ENCODE data around the gene RETREG1. TPM values are rescaled to one million over a fixed set of nuclear protein-coding genes. Genes with fewer than 3 reads are reported as not detected.
A peak's percentile ranks its signal among the peaks of the same experiment; 100 is the strongest.

Gene RETREG1
- total RNA-seq, 1 experiment from 2014 or later: not detected

DNA sequence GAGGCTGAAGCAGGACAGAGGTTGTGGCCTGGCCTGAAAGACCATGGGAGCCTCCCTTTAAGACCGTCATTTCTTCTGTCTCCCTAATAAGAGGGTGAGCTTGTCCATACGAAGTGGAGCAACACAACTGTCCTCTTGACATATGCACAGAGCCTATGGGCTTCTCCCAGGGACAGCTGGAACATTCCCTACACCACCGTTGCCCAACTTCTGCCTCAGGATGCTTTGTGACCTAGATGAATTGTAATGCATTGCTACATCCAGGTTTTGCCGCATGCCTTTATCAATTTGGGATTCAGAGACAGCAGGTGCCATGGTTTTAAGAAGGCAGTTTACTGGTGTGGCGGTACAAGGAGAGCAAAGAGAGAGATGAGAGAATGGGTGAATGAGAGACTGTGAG, 116.8 kb downstream of the RETREG1 start:
- Histone ChIP-seq H3K27ac (ENCODE audit: low read length) (no peak overlapping the region), H3K36me3 (ENCODE audit: insufficient read depth, low read length) (no peaks in the 10 kb centered on the region), H2AFZ (ENCODE audit: low read length) (no peak overlapping the region), H3K9me2 (replicated peaks; ENCODE audit: insufficient read depth, low read length) (no peaks in the 10 kb centered on the region), H3K9me3 (ENCODE audit: low read length) (no peaks in the 10 kb centered on the region), H3K79me2 (ENCODE audit: low read length) (no peaks in the 10 kb centered on the region), H3K4me2 (ENCODE audit: low read depth, low read length, poor library complexity, severe bottlenecking) (no peak overlapping the region), H3K4me3 (ENCODE audit: low read length) (no peak overlapping the region), H3K4me1 (ENCODE audit: low read length) (no peaks in the 10 kb centered on the region), H3K9ac (ENCODE audit: low read length) (no peak overlapping the region), H3K27me3 (ENCODE audit: low read length) (no peaks in the 10 kb centered on the region), H4K20me1 (ENCODE audit: insufficient read depth, low read depth, low read length) (no peaks in the 10 kb centered on the region)
- DNase-seq: no peak

DNA sequence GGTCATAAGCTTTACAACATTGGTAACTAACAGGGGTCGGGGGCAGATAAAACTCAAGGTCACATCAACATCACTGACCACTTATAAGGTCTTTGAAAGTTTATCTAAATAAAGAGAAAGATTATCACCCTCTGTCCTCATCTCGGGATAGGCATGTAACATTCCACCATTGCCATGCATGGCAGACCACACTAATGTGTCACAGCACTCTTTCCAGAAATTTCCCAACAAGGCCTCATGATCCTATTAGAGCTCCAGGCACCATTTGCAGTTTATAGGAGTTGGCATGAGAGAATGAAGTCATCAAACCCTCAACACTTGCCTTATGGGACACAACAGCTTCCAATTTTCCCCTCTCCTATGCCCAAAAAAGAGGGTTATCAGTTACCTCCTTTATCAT, 119.3 kb downstream of the RETREG1 start:
- Histone ChIP-seq H3K36me3 (ENCODE audit: insufficient read depth, low read length) (no peaks in the 10 kb centered on the region), H3K27me3 (ENCODE audit: low read length) (no peaks in the 10 kb centered on the region), H3K79me2 (ENCODE audit: low read length) (no peaks in the 10 kb centered on the region), H3K9me3 (ENCODE audit: low read length) (no peaks in the 10 kb centered on the region), H4K20me1 (ENCODE audit: insufficient read depth, low read depth, low read length) (no peaks in the 10 kb centered on the region), H3K4me3 (ENCODE audit: low read length) (no peak overlapping the region), H3K9me2 (replicated peaks; ENCODE audit: insufficient read depth, low read length) (no peaks in the 10 kb centered on the region), H3K4me1 (ENCODE audit: low read length) (no peaks in the 10 kb centered on the region), H3K4me2 (ENCODE audit: low read depth, low read length, poor library complexity, severe bottlenecking) (no peak overlapping the region), H2AFZ (ENCODE audit: low read length) (no peak overlapping the region), H3K27ac (ENCODE audit: low read length) (no peak overlapping the region), H3K9ac (ENCODE audit: low read length) (no peak overlapping the region)
- DNase-seq: no peak

GRCh38 chr5:16493261-16493660, 123.5 kb downstream of the RETREG1 start:
- H3K9me3 ChIP-seq (ENCODE audit: low read length): no peaks in the 10 kb centered on the region
- H3K36me3 ChIP-seq (ENCODE audit: insufficient read depth, low read length): no peaks in the 10 kb centered on the region
- H3K4me3 ChIP-seq (ENCODE audit: low read length): no peak overlapping the region
- no peak overlapping the region for H3K27ac ChIP-seq (ENCODE audit: low read length)
- no peaks in the 10 kb centered on the region for H3K9me2 ChIP-seq (replicated peaks; ENCODE audit: insufficient read depth, low read length)
- H2AFZ ChIP-seq (ENCODE audit: low read length): no peak overlapping the region
- no peak for DNase-seq
- no peaks in the 10 kb centered on the region for H3K4me1 ChIP-seq (ENCODE audit: low read length)
- H3K9ac ChIP-seq (ENCODE audit: low read length): no peak overlapping the region
- H4K20me1 ChIP-seq (ENCODE audit: insufficient read depth, low read depth, low read length): no peaks in the 10 kb centered on the region
- H3K79me2 ChIP-seq (ENCODE audit: low read length): no peaks in the 10 kb centered on the region
- H3K27me3 ChIP-seq (ENCODE audit: low read length): no peaks in the 10 kb centered on the region
- H3K4me2 ChIP-seq (ENCODE audit: low read depth, low read length, poor library complexity, severe bottlenecking): no peak overlapping the region

- Histone ChIP-seq H3K4me3 (ENCODE audit: low read length) (no peak overlapping the region), H3K9me2 (replicated peaks; ENCODE audit: insufficient read depth, low read length) (no peaks in the 10 kb centered on the region), H4K20me1 (ENCODE audit: insufficient read depth, low read depth, low read length) (no peaks in the 10 kb centered on the region), H2AFZ (ENCODE audit: low read length) (no peak overlapping the region), H3K9me3 (ENCODE audit: low read length) (no peaks in the 10 kb centered on the region), H3K79me2 (ENCODE audit: low read length) (no peaks in the 10 kb centered on the region), H3K4me2 (ENCODE audit: low read depth, low read length, poor library complexity, severe bottlenecking) (no peak overlapping the region), H3K27ac (ENCODE audit: low read length) (no peak overlapping the region), H3K4me1 (ENCODE audit: low read length) (no peaks in the 10 kb centered on the region), H3K9ac (ENCODE audit: low read length) (no peak overlapping the region), H3K36me3 (ENCODE audit: insufficient read depth, low read length) (no peaks in the 10 kb centered on the region), H3K27me3 (ENCODE audit: low read length) (no peaks in the 10 kb centered on the region)
- DNase-seq: no peak
Observed at GRCh38 chr5:16492398-16493140, 124.2 kb downstream of the RETREG1 start.

GRCh38 chr5:16490911-16491310, 125.9 kb downstream of the RETREG1 start:
- H3K36me3 ChIP-seq (ENCODE audit: insufficient read depth, low read length): no peaks in the 10 kb centered on the region
- no peak overlapping the region for H3K4me2 ChIP-seq (ENCODE audit: low read depth, low read length, poor library complexity, severe bottlenecking)
- H3K9ac ChIP-seq (ENCODE audit: low read length): no peak overlapping the region
- no peaks in the 10 kb centered on the region for H3K4me1 ChIP-seq (ENCODE audit: low read length)
- no peaks in the 10 kb centered on the region for H3K9me2 ChIP-seq (replicated peaks; ENCODE audit: insufficient read depth, low read length)
- DNase-seq: no peak
- H3K4me3 ChIP-seq (ENCODE audit: low read length): no peak overlapping the region
- H3K9me3 ChIP-seq (ENCODE audit: low read length): no peaks in the 10 kb centered on the region
- H3K79me2 ChIP-seq (ENCODE audit: low read length): no peaks in the 10 kb centered on the region
- H3K27me3 ChIP-seq (ENCODE audit: low read length): no peaks in the 10 kb centered on the region
- no peak overlapping the region for H3K27ac ChIP-seq (ENCODE audit: low read length)
- H2AFZ ChIP-seq (ENCODE audit: low read length): no peak overlapping the region
- H4K20me1 ChIP-seq (ENCODE audit: insufficient read depth, low read depth, low read length): no peaks in the 10 kb centered on the region

- Histone ChIP-seq H3K27ac (ENCODE audit: low read length) (no peak overlapping the region), H4K20me1 (ENCODE audit: insufficient read depth, low read depth, low read length) (no peaks in the 10 kb centered on the region), H3K9ac (ENCODE audit: low read length) (no peak overlapping the region), H3K79me2 (ENCODE audit: low read length) (no peaks in the 10 kb centered on the region), H3K4me3 (ENCODE audit: low read length) (no peak overlapping the region), H3K36me3 (ENCODE audit: insufficient read depth, low read length) (no peaks in the 10 kb centered on the region), H3K27me3 (ENCODE audit: low read length) (no peaks in the 10 kb centered on the region), H3K9me2 (replicated peaks; ENCODE audit: insufficient read depth, low read length) (no peaks in the 10 kb centered on the region), H2AFZ (ENCODE audit: low read length) (no peak overlapping the region), H3K4me1 (ENCODE audit: low read length) (no peaks in the 10 kb centered on the region), H3K4me2 (ENCODE audit: low read depth, low read length, poor library complexity, severe bottlenecking) (no peak overlapping the region), H3K9me3 (ENCODE audit: low read length) (no peaks in the 10 kb centered on the region)
- DNase-seq: peak; percentile 76
Observed at GRCh38 chr5:16489322-16489791, 127.4 kb downstream of the RETREG1 start.

DNA sequence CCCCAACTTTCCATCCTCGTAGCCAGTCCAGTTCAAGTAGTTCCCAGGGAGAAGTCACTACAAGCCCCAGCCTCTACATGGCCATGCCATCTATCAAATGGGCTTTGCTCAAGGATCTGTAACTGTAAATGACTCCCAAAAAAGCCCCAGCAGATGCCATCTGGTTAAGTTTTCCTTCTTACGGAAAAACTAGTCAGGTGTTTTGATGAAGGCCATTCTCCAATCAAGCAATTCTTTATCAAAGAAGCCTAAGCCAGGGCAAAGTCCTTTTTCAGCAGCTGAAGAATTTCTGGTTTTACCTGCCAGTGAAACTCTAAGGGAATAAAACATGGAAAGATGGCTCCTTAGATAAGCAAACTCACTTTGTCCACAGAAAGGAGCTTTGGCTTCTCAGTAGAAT, 129.3 kb downstream of the RETREG1 start:
- H3K4me3 ChIP-seq (ENCODE audit: low read length): no peak overlapping the region
- no peaks in the 10 kb centered on the region for H3K36me3 ChIP-seq (ENCODE audit: insufficient read depth, low read length)
- H3K27me3 ChIP-seq (ENCODE audit: low read length): no peaks in the 10 kb centered on the region
- no peak overlapping the region for H2AFZ ChIP-seq (ENCODE audit: low read length)
- no peaks in the 10 kb centered on the region for H4K20me1 ChIP-seq (ENCODE audit: insufficient read depth, low read depth, low read length)
- H3K4me2 ChIP-seq (ENCODE audit: low read depth, low read length, poor library complexity, severe bottlenecking): no peak overlapping the region
- H3K27ac ChIP-seq (ENCODE audit: low read length): no peak overlapping the region
- H3K9ac ChIP-seq (ENCODE audit: low read length): no peak overlapping the region
- H3K9me3 ChIP-seq (ENCODE audit: low read length): no peaks in the 10 kb centered on the region
- no peaks in the 10 kb centered on the region for H3K4me1 ChIP-seq (ENCODE audit: low read length)
- DNase-seq: no peak
- no peaks in the 10 kb centered on the region for H3K79me2 ChIP-seq (ENCODE audit: low read length)
- no peaks in the 10 kb centered on the region for H3K9me2 ChIP-seq (replicated peaks; ENCODE audit: insufficient read depth, low read length)

GRCh38 chr5:16486711-16487111, 130.1 kb downstream of the RETREG1 start:
- Histone ChIP-seq H3K79me2 (ENCODE audit: low read length) (no peaks in the 10 kb centered on the region), H3K9me3 (ENCODE audit: low read length) (no peaks in the 10 kb centered on the region), H3K9ac (ENCODE audit: low read length) (no peak overlapping the region), H3K9me2 (replicated peaks; ENCODE audit: insufficient read depth, low read length) (no peaks in the 10 kb centered on the region), H3K27me3 (ENCODE audit: low read length) (no peaks in the 10 kb centered on the region), H3K27ac (ENCODE audit: low read length) (no peak overlapping the region), H4K20me1 (ENCODE audit: insufficient read depth, low read depth, low read length) (no peaks in the 10 kb centered on the region), H3K4me1 (ENCODE audit: low read length) (no peaks in the 10 kb centered on the region), H2AFZ (ENCODE audit: low read length) (no peak overlapping the region), H3K4me3 (ENCODE audit: low read length) (no peak overlapping the region), H3K36me3 (ENCODE audit: insufficient read depth, low read length) (no peaks in the 10 kb centered on the region), H3K4me2 (ENCODE audit: low read depth, low read length, poor library complexity, severe bottlenecking) (no peak overlapping the region)
- no peak for DNase-seq

All from Karpas-422 (cell line).